ENCODE results near the gene ZNF444. TPM values are rescaled to one million over a fixed set of nuclear protein-coding genes. Genes with fewer than 3 reads are reported as not detected.

ZNF444 gene
- total RNA-seq, 4 donors from 2014 or later, result 10.6 to 22.1 (median 15.6) TPM

- Histone ChIP-seq H3K9me3 (no peaks in the 10 kb centered on the region), H3K36me3 (no peaks in the 10 kb centered on the region), H3K4me3 (no peak overlapping the region), H3K27ac (no peak overlapping the region), H3K27me3 (peaks cover 0 to 46% (median 0%) of the 10 kb centered on the region in 4 donors), H3K4me1 (peaks cover 0 to under 1% (median 0%) of the 10 kb centered on the region in 3 donors)
- WGBS, 2 donors, result 78 to 79% methylated on average over 17 to 18 of the region's 18 CpGs
- TF ChIP-seq POLR2A (IDR thresholded peaks at IDR 0.05), result no peak
- TF ChIP-seq, protein P1, sequence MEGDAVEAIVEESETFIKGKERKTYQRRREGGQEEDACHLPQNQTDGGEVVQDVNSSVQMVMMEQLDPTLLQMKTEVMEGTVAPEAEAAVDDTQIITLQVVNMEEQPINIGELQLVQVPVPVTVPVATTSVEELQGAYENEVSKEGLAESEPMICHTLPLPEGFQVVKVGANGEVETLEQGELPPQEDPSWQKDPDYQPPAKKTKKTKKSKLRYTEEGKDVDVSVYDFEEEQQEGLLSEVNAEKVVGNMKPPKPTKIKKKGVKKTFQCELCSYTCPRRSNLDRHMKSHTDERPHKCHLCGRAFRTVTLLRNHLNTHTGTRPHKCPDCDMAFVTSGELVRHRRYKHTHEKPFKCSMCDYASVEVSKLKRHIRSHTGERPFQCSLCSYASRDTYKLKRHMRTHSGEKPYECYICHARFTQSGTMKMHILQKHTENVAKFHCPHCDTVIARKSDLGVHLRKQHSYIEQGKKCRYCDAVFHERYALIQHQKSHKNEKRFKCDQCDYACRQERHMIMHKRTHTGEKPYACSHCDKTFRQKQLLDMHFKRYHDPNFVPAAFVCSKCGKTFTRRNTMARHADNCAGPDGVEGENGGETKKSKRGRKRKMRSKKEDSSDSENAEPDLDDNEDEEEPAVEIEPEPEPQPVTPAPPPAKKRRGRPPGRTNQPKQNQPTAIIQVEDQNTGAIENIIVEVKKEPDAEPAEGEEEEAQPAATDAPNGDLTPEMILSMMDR (IDR thresholded peaks at IDR 0.05), result no peak
- DNase-seq, result no peak
- intact Hi-C loops (cut with DNase I), result no loop called here
Measured at GRCh38 chr19:56176881-56177280, 35.8 kb downstream of the ZNF444 start.

GRCh38 chr19:56177564-56178243 is 36.6 kb downstream of the ZNF444 start:
- peaks cover 0 to 45% (median 0%) of the 10 kb centered on the region in 4 donors for H3K27me3 ChIP-seq
- intact Hi-C loops (cut with DNase I), result no loop called here
- TF ChIP-seq, protein P1 (IDR thresholded peaks at IDR 0.05), result no peak
- no peak for TF ChIP-seq POLR2A (IDR thresholded peaks at IDR 0.05)

DNA sequence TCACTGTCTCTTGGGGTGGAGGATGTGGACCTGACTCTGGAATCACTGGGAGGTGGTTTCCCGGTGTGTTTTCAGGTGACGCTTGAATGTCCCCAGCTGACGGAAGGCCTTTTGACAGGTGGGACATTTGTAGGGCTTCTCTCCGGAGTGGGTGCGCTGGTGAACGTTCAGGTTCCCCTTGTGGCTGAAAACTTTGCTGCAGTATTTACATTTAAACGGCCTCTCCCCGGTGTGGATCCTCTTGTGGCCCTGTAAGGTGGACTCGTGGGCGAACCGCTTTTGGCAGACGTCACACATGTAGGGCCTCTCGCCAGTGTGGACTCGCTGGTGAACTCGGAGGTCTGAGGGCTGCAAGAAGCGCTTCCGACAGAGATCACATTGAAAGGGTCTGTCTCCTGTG is 48.7 kb downstream of the ZNF444 start:
- intact Hi-C loops (cut with DNase I), result no loop called here
- Histone ChIP-seq H3K4me1 (no peaks in the 10 kb centered on the region), H3K9me3 (no peaks in the 10 kb centered on the region), H3K36me3 (no peaks in the 10 kb centered on the region), H3K27me3 (peaks cover 0 to 16% (median 0%) of the 10 kb centered on the region in 4 donors), H3K27ac (no peak overlapping the region), H3K4me3 (no peak overlapping the region)
- TF ChIP-seq, protein P1 (IDR thresholded peaks at IDR 0.05), result no peak
- no peak for TF ChIP-seq POLR2A (IDR thresholded peaks at IDR 0.05)
- DNase-seq, result no peak
- WGBS, 2 donors, result 76 to 88% methylated on average over 5 to 14 of the region's 17 CpGs

More at GRCh38 chr19:56177564-56178243, 36.6 kb downstream of the ZNF444 start:
- Histone ChIP-seq H3K9me3 (no peaks in the 10 kb centered on the region), H3K36me3 (no peaks in the 10 kb centered on the region), H3K4me3 (no peak overlapping the region), H3K27ac (no peak overlapping the region), H3K4me1 (no peaks in the 10 kb centered on the region)
- DNase-seq, result no peak
- WGBS, 2 donors, result 42 to 49% methylated on average over 11 of the region's 11 CpGs

- no peak overlapping the region for H3K27ac ChIP-seq
- WGBS, 2 donors, result 74 to 79% methylated on average over 4 to 7 of the region's 7 CpGs
- H3K4me3 ChIP-seq, result no peak overlapping the region
- no peaks in the 10 kb centered on the region for H3K9me3 ChIP-seq
- no peak for DNase-seq
- intact Hi-C loops (cut with DNase I), result no loop called here
- H3K27me3 ChIP-seq, result peaks cover 0 to 10% (median 0%) of the 10 kb centered on the region in 4 donors
- no peaks in the 10 kb centered on the region for H3K4me1 ChIP-seq
- TF ChIP-seq POLR2A (IDR thresholded peaks at IDR 0.05), result no peak
- TF ChIP-seq, protein P1 (IDR thresholded peaks at IDR 0.05), result no peak
- no peaks in the 10 kb centered on the region for H3K36me3 ChIP-seq
Measured at GRCh38 chr19:56191115-56191514, 50.0 kb downstream of the ZNF444 start.

DNA sequence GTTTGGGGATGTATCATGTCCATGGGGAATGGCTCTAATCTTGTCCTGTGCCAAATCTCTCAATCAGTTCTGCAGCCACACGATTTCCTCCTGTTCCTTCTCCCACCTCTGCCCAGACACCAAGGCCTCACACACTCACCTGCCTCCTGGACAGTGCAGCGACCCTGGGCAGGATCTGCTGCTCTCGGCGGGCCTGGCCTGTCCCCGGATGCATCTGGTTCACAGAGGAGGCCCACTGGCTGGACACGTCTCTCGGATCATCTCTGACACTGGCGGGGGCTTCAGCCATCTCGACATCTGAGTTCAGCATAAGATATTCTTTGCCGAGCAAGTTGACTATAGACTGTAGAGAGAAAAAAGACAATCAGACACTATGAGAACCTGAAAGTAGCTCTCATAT is 50.6 kb downstream of the ZNF444 start:
- DNase-seq, result no peak
- Histone ChIP-seq H3K27me3 (peaks cover 0 to 6% (median 0%) of the 10 kb centered on the region in 4 donors), H3K36me3 (no peaks in the 10 kb centered on the region), H3K9me3 (no peaks in the 10 kb centered on the region), H3K4me1 (no peaks in the 10 kb centered on the region), H3K4me3 (no peak overlapping the region), H3K27ac (no peak overlapping the region)
- TF ChIP-seq, protein P1 (IDR thresholded peaks at IDR 0.05), result no peak
- TF ChIP-seq POLR2A (IDR thresholded peaks at IDR 0.05), result no peak
- intact Hi-C loops (cut with DNase I), result no loop called here
- WGBS, 2 donors, result 79 to 83% methylated on average over 3 to 4 of the region's 10 CpGs

All from esophagus squamous epithelium (tissue), 5 donors.